ENCODE results near the gene PRPF40B. TPM values are rescaled to one million over a fixed set of nuclear protein-coding genes. Genes with fewer than 3 reads are reported as not detected.

The PRPF40B gene
- total RNA-seq, 1 experiment from 2014 or later, result 22.9 TPM

DNA sequence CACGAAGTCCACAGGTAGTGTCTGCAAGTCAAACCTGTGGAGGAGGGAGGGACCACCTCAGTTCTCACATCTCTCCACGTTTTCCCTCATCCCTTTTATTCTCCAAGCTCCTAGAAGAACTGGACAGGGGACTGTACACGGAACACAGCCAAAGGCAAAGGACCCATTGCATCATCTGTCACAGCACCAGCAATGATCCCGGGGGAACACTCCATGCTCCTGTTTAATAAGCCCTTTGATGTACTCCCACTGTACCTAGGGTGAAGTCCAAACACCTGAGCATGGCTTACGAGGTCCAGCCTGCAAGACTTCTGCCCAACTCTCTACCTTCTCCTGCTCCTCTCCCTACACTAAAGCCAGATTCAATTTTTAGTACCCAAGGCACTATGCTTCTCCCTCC lies 26.5 kb downstream of the PRPF40B start:
- Histone ChIP-seq H3K36me3 (replicated peaks; ENCODE audit: control insufficient read depth, insufficient read depth, low read length) (peaks cover 56% of the 10 kb centered on the region), H3K27me3 (ENCODE audit: control insufficient read depth, insufficient read depth, low read length) (no peaks in the 10 kb centered on the region), H3K4me3 (ENCODE audit: insufficient read depth, low read depth, low read length) (no peak overlapping the region)
- DNase-seq, result no peak

DNA sequence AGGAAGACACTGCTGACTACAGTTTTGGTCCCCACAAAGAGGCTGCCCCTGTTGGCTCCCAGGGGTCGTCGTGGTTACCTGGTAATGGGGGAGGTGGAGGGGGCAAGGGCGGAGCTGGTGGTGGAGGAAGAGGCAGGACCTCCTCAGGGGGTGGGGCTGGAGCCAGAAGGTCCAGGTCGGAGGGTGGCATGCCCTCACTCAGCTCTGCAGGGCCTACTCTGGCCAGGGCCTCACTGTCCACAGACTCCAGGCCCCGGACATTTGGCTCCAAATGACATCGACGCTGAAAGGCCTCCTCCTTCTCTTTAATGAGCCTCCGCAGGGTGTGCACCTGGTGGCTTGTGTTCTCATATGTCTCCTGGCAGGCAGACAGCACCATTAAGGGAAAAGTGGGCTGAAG lies 28.5 kb downstream of the PRPF40B start:
- Histone ChIP-seq H3K4me3 (ENCODE audit: insufficient read depth, low read depth, low read length) (no peak overlapping the region), H3K27me3 (ENCODE audit: control insufficient read depth, insufficient read depth, low read length) (no peaks in the 10 kb centered on the region), H3K36me3 (replicated peaks; ENCODE audit: control insufficient read depth, insufficient read depth, low read length) (peaks cover 53% of the 10 kb centered on the region)
- DNase-seq, result peak; percentile 67

DNA sequence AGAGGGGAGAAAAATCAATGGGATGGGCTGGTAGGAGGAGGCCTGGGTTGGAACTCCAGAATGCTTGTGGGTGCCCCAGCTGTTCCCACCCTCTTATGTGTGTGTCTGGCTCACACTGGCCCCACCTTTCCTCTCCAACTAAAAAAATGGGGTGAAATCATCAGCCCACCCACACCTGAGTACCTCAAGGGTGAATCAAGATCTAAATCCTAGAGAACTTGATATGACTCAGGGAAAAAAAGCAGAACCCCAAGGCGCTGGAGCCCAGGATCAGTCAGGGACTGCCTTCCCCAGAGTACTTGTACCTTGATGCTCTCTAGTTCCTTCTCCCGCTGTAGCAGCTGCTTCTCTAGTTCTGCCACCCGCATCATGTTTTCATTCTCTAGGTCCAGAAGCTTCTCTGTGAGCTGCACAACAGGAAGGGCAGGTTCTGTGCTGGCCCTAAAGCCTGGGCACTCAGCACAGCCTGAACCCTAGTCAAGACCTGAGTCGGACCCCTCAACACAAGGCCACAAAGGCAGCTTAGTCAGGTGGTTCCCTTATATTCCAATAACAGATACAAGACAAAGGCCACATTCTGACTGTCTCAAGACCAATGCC lies 29.7 kb downstream of the PRPF40B start:
- Histone ChIP-seq H3K4me3 (ENCODE audit: insufficient read depth, low read depth, low read length) (no peak overlapping the region), H3K36me3 (replicated peaks; ENCODE audit: control insufficient read depth, insufficient read depth, low read length) (peaks cover 50% of the 10 kb centered on the region), H3K27me3 (ENCODE audit: control insufficient read depth, insufficient read depth, low read length) (no peaks in the 10 kb centered on the region)
- DNase-seq, result no peak

- Histone ChIP-seq H3K4me3 (ENCODE audit: insufficient read depth, low read depth, low read length) (no peak overlapping the region), H3K36me3 (replicated peaks; ENCODE audit: control insufficient read depth, insufficient read depth, low read length) (peaks cover 54% of the 10 kb centered on the region), H3K27me3 (ENCODE audit: control insufficient read depth, insufficient read depth, low read length) (no peaks in the 10 kb centered on the region)
- no peak for DNase-seq
Observed at GRCh38 chr12:49654715-49655114, 31.4 kb downstream of the PRPF40B start.

DNA sequence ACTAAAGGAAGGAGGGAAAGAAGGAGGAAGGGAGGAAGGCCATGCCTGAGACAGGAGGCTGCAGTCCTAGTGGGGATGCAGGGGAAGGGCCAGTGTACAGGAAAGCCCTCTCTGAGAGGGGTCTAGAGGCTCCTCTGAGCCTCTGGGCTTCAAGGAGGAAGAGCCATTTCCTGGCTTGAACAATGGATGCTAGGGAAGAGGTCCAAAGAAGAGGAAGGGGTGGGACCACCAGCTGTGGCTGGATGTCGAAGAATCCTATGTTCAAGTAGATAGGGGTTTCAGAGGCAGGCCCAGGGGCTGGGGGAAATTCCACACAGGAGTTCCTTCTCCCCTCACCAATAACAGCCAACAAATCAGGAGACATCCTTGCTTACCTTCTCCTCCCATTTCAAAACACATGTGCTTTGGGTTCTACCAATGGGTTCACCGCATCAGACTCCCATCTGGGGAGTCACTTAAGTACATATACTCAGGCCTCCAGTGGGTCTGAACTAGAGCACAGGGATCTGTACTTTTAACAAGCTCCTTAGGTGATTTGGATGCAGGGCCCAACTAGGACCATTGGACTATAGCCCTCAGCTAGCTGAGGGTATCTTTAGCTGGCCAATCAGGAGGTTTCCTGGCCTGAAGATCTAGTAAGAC lies 32.4 kb downstream of the PRPF40B start:
- no peak for DNase-seq
- no peaks in the 10 kb centered on the region for H3K27me3 ChIP-seq (ENCODE audit: control insufficient read depth, insufficient read depth, low read length)
- peaks cover 49% of the 10 kb centered on the region for H3K36me3 ChIP-seq (replicated peaks; ENCODE audit: control insufficient read depth, insufficient read depth, low read length)
- no peak overlapping the region for H3K4me3 ChIP-seq (ENCODE audit: insufficient read depth, low read depth, low read length)

DNA sequence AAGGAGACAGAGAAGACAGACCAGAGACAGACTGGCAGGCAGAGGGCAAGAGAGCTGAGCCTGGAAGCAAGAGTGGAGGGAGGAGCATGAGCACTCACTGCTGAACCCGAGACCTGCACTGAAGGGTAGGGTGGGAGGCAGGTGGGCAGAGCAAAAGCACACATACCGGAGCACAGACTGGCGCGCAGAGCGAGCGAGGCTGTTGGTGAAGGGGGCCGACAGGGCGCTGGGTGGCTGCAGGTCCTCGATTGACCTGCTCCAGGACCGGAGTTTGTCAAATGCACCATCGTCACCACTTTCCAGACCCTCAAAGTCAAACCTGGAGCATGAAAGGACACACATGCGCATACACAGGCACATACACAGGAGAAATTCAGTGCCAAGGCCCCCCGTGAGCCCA lies 34.9 kb downstream of the PRPF40B start:
- DNase-seq, result no peak
- H3K4me3 ChIP-seq (ENCODE audit: insufficient read depth, low read depth, low read length), result no peak overlapping the region
- no peaks in the 10 kb centered on the region for H3K27me3 ChIP-seq (ENCODE audit: control insufficient read depth, insufficient read depth, low read length)
- peaks cover 51% of the 10 kb centered on the region for H3K36me3 ChIP-seq (replicated peaks; ENCODE audit: control insufficient read depth, insufficient read depth, low read length)

DNA sequence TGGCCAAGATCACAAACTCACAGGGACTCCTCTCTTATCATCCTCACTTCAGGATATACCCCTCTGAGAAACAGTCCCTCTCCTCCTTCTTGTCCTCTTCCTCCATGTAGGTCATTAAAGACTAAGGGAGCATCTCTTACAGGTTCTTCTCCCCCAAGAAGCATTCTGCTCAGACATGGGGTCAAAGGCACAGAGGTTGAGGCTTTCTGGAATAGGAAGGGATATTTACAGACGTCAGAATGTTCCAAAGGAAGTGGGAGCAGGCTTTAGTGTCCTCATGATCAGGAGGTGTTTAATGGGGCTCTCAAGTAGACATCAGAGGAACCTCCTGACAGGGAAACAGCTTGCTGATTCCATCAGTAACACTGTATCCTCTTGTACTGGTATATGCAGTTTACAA lies 36.4 kb downstream of the PRPF40B start:
- Histone ChIP-seq H3K36me3 (replicated peaks; ENCODE audit: control insufficient read depth, insufficient read depth, low read length) (peaks cover 41% of the 10 kb centered on the region), H3K4me3 (ENCODE audit: insufficient read depth, low read depth, low read length) (no peak overlapping the region), H3K27me3 (ENCODE audit: control insufficient read depth, insufficient read depth, low read length) (no peaks in the 10 kb centered on the region)
- DNase-seq, result no peak

GRCh38 chr12:49661191-49661590 lies 37.8 kb downstream of the PRPF40B start:
- Histone ChIP-seq H3K36me3 (replicated peaks; ENCODE audit: control insufficient read depth, insufficient read depth, low read length) (peaks cover 42% of the 10 kb centered on the region), H3K27me3 (ENCODE audit: control insufficient read depth, insufficient read depth, low read length) (no peaks in the 10 kb centered on the region), H3K4me3 (ENCODE audit: insufficient read depth, low read depth, low read length) (no peak overlapping the region)
- DNase-seq, result no peak

DNA sequence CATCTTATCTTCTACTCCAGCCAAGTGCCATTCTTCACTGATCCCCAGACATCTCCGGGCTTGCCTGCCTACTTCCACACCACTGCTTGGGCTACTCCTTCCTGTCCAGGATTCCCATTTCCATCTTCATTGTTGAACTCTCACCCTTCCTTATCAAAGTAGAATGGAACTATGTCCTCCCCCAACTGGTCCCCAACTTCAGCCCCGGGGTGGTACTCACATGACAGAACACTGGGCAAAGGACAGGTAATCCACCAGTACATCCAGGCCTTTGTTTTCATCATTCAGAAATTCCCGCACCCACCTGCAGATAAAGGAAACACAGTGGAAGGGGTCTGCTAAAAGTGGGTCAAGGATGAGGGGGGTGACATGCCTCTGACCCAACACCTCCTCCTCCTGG lies 38.4 kb downstream of the PRPF40B start:
- H3K4me3 ChIP-seq (ENCODE audit: insufficient read depth, low read depth, low read length), result no peak overlapping the region
- no peaks in the 10 kb centered on the region for H3K27me3 ChIP-seq (ENCODE audit: control insufficient read depth, insufficient read depth, low read length)
- no peak for DNase-seq
- peaks cover 37% of the 10 kb centered on the region for H3K36me3 ChIP-seq (replicated peaks; ENCODE audit: control insufficient read depth, insufficient read depth, low read length)

DNA sequence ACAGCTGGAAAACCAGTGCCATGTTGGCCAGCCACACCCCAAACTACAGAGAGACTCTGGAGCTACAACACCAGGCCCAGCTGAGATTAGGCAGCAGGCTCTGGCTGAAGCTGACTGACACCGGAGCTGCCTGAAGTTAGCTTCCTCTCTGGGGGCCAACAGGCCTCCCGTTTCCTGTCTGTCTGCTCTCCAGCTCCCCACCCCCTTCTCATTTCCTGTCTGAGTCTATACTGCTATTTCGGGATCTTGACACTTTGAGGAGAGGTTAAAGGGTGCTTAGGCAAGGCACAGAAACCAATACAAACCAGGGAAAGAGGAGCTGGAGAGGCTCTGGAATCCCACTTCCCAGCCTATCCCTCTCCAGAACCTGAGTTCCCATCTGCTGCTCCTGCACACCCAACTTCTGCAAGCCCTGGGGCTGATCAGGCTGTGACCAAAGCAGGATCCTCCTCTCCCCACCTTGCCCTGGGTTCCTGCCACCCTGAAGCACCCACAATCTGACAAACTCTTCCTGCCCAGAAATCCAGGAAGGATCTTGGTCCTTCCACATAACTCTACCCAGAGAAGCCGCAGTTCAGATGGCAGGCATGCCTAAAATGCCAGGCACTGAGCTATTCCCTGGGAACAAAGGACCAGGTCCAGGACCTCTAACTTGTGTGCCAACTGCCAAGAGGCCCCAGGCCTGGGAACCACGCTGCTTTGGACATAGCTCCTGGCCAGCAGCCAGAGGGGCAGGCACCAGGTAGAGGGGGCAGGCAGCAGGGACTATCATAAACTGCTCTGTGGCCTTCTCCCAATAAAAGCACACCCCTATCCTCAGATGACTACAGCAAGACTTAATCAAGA lies 39.9 kb downstream of the PRPF40B start:
- Histone ChIP-seq H3K36me3 (replicated peaks; ENCODE audit: control insufficient read depth, insufficient read depth, low read length) (peaks cover 30% of the 10 kb centered on the region), H3K27me3 (ENCODE audit: control insufficient read depth, insufficient read depth, low read length) (no peaks in the 10 kb centered on the region), H3K4me3 (ENCODE audit: insufficient read depth, low read depth, low read length) (no peak overlapping the region)
- DNase-seq, result peak; percentile 74

DNA sequence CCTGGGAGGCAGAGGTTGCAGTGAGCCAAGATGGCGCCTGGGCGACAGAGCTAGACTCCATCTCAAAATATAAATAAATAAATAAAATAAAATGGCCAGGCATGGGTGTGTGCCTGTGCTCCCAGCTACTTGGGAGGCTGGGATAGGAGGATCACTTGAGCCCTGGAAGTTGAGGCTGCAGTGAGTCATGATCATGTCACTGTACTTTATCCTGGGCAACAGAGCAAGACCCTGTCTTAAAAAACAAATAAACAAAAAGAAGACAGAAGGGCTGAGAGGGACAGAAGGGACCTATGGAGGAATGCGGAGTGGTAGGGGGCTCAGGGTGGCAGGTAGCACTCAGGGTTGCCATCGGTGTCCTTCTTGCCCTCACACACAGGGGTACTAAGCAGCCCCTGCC lies 40.8 kb downstream of the PRPF40B start:
- Histone ChIP-seq H3K36me3 (replicated peaks; ENCODE audit: control insufficient read depth, insufficient read depth, low read length) (peaks cover 22% of the 10 kb centered on the region), H3K27me3 (ENCODE audit: control insufficient read depth, insufficient read depth, low read length) (no peaks in the 10 kb centered on the region), H3K4me3 (ENCODE audit: insufficient read depth, low read depth, low read length) (no peak overlapping the region)
- no peak for DNase-seq

- Histone ChIP-seq H3K36me3 (replicated peaks; ENCODE audit: control insufficient read depth, insufficient read depth, low read length) (peaks cover 20% of the 10 kb centered on the region), H3K4me3 (ENCODE audit: insufficient read depth, low read depth, low read length) (no peak overlapping the region), H3K27me3 (ENCODE audit: control insufficient read depth, insufficient read depth, low read length) (no peaks in the 10 kb centered on the region)
- no peak for DNase-seq
Observed at GRCh38 chr12:49664591-49665239, 41.4 kb downstream of the PRPF40B start.

DNA sequence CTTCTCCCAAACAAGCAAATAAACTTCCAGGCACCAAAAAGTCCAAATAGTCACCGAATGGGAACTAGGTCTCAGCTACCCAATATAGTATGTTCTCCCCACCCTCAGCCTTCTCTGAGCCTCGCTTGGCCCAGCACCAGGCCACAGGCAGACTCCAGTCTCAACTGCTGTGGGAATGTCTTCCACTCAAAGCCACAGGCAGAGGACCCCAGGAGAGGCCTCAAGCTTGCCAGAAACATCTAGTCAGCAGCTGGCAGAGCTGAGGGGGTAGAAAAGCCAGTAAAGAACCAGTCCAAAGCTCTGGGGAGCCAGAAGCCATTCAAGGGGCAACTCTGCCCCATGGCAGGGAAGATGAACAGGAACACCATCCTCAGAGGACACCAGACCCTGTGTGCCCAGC lies 42.0 kb downstream of the PRPF40B start:
- Histone ChIP-seq H3K27me3 (ENCODE audit: control insufficient read depth, insufficient read depth, low read length) (no peaks in the 10 kb centered on the region), H3K4me3 (ENCODE audit: insufficient read depth, low read depth, low read length) (no peak overlapping the region), H3K36me3 (replicated peaks; ENCODE audit: control insufficient read depth, insufficient read depth, low read length) (peaks cover 17% of the 10 kb centered on the region)
- DNase-seq, result no peak

GRCh38 chr12:49666176-49666575 lies 42.8 kb downstream of the PRPF40B start:
- Histone ChIP-seq H3K36me3 (replicated peaks; ENCODE audit: control insufficient read depth, insufficient read depth, low read length) (peaks cover 13% of the 10 kb centered on the region), H3K4me3 (ENCODE audit: insufficient read depth, low read depth, low read length) (no peak overlapping the region), H3K27me3 (ENCODE audit: control insufficient read depth, insufficient read depth, low read length) (no peaks in the 10 kb centered on the region)
- no peak for DNase-seq

Measured in H7 (cell line).